Rectal smooth muscle tissue (tissue), 1 donor: Measurements from ENCODE around the gene CUBN.

Experiments
- H3K27ac ChIP-seq: one replicate; pipeline ENCODE4 v1.7.0; 2013; ENCODE audit warnings: low read depth, low read length, inconsistent platforms
- H3K27me3 ChIP-seq: one replicate; pipeline ENCODE4 v1.7.0; 2013; ENCODE audit warnings: low read length; ENCODE audit not compliant: control insufficient read depth, insufficient read depth
- H3K36me3 ChIP-seq: one replicate; pipeline ENCODE4 v1.7.0; 2013; ENCODE audit warnings: low read length; ENCODE audit not compliant: control insufficient read depth, insufficient read depth
- H3K4me1 ChIP-seq: one replicate; pipeline ENCODE4 v1.7.0; 2013; ENCODE audit warnings: low read length; ENCODE audit not compliant: control insufficient read depth, insufficient read depth
- H3K4me3 ChIP-seq: one replicate; pipeline ENCODE4 v1.7.0; 2013; ENCODE audit warnings: low read length
- H3K9ac ChIP-seq: one replicate; pipeline ENCODE4 v1.7.0; 2013; ENCODE audit warnings: low read length

Gene CUBN

DNA sequence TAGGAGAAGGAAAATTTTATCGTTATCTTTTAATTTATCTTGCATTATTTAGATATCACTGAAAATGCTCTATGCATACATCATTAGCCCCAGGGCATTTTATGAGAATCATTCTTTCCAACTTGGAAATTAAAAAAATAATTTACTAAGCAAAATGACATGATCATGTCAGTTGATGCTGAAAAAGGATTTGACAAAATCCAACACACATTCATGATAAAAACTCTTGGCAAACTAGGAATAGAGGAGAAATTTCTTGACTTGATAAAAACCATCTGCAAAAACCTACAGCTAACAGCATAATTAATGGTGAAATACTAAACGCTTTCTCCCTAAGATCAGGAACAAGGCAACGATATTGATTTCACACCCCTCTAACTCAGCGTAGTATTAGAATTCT, 272.2 kb downstream of the CUBN start:
- no peak overlapping the region for H3K4me3 ChIP-seq
- H3K27ac ChIP-seq, result no peak overlapping the region
- H3K9ac ChIP-seq, result no peak overlapping the region
- no peaks in the 10 kb centered on the region for H3K4me1 ChIP-seq
- H3K36me3 ChIP-seq, result no peaks in the 10 kb centered on the region
- no peaks in the 10 kb centered on the region for H3K27me3 ChIP-seq

DNA sequence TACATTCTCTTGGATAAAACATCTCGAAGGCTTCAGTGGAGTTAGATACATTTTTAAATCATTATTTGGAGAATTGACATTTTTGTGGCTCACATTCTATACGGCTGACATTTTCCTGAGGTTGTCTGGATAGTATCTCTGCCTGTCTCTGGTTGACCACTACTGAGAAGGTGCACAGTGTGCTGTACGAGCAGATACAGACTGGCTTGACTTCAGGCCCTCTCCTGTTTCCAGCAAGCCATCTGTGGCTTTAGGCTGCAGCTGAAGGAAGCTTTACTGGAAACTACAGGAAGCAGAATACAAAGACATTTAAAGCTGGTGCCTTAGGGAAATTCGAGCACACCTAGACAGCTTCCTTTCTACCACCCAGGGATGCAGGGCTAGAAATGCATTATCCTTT, 273.0 kb downstream of the CUBN start:
- Histone ChIP-seq H3K27me3 (no peaks in the 10 kb centered on the region), H3K36me3 (no peaks in the 10 kb centered on the region), H3K4me3 (no peak overlapping the region), H3K4me1 (no peaks in the 10 kb centered on the region), H3K9ac (no peak overlapping the region), H3K27ac (no peak overlapping the region)

DNA sequence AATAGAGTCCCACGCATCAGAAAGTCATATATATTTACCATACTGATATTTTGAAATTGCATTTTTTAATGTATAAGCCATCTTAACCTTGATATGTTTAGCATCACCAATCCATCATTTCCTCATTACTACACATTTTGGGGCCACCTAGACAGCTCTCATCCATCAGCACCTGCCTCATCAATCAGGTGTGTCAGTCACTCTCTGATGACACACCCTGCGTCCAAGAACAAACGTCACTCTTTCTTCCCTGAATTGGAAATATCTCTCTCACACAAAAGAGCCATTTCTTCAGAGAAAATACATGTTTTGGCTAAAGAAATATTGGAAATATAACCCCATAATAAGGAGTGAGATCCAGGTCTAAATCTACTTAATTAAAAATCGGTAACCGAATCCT, 273.5 kb downstream of the CUBN start:
- H3K36me3 ChIP-seq, result no peaks in the 10 kb centered on the region
- H3K9ac ChIP-seq, result no peak overlapping the region
- no peak overlapping the region for H3K4me3 ChIP-seq
- no peaks in the 10 kb centered on the region for H3K27me3 ChIP-seq
- no peak overlapping the region for H3K27ac ChIP-seq
- H3K4me1 ChIP-seq, result no peaks in the 10 kb centered on the region

DNA sequence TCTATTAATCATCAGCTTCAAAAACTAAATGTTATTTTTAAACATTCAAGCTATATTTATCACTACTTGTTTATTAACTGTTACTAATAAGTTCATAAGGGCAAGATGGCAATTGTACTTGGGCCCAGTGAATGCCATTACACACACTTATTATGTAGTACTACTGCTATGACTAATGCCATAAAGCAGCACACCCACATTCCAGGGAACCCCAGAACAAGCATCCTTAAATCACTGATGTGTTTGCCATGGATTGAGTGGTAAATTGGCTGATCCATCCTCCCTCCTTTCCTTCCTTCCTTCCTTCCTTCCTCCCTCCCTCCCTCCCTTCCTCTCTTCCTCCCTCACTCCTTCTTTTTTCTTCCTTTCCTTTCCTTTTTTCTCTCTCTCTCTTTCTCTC, 275.0 kb downstream of the CUBN start:
- Histone ChIP-seq H3K27ac (no peak overlapping the region), H3K27me3 (no peaks in the 10 kb centered on the region), H3K4me1 (no peaks in the 10 kb centered on the region), H3K9ac (no peak overlapping the region), H3K36me3 (no peaks in the 10 kb centered on the region), H3K4me3 (no peak overlapping the region)

- Histone ChIP-seq H3K4me1 (no peaks in the 10 kb centered on the region), H3K4me3 (no peak overlapping the region), H3K27me3 (no peaks in the 10 kb centered on the region), H3K27ac (no peak overlapping the region), H3K9ac (no peak overlapping the region), H3K36me3 (no peaks in the 10 kb centered on the region)
These were observed 275.8 kb downstream of the CUBN start for GRCh38 chr10:16853809-16854208.

DNA sequence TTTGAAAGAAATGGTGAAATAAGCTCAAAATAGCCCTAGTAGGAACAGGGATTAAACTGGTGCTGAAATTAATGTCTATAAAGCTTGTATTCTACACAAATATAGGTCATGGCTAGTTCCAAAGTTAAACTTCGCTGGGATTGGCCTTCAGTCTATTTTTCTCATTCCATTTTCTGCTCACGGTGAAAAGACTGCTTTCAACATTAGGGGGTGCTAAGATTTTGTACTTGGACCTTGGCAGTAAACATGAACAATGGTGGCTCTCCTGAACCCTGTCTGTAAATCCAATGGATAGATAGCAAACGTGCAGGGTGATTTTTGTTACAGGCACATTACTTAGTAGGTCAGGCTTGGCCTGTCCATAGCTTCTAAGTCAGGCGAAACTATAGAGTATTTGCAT, 276.4 kb downstream of the CUBN start:
- Histone ChIP-seq H3K36me3 (no peaks in the 10 kb centered on the region), H3K4me1 (no peaks in the 10 kb centered on the region), H3K9ac (no peak overlapping the region), H3K27me3 (no peaks in the 10 kb centered on the region), H3K4me3 (no peak overlapping the region), H3K27ac (no peak overlapping the region)

GRCh38 chr10:16852624-16853023, 277.0 kb downstream of the CUBN start:
- no peaks in the 10 kb centered on the region for H3K27me3 ChIP-seq
- no peak overlapping the region for H3K9ac ChIP-seq
- H3K4me3 ChIP-seq, result no peak overlapping the region
- no peak overlapping the region for H3K27ac ChIP-seq
- no peaks in the 10 kb centered on the region for H3K36me3 ChIP-seq
- H3K4me1 ChIP-seq, result no peaks in the 10 kb centered on the region

GRCh38 chr10:16848562-16849154, 281.0 kb downstream of the CUBN start:
- Histone ChIP-seq H3K4me3 (no peak overlapping the region), H3K4me1 (no peaks in the 10 kb centered on the region)

DNA sequence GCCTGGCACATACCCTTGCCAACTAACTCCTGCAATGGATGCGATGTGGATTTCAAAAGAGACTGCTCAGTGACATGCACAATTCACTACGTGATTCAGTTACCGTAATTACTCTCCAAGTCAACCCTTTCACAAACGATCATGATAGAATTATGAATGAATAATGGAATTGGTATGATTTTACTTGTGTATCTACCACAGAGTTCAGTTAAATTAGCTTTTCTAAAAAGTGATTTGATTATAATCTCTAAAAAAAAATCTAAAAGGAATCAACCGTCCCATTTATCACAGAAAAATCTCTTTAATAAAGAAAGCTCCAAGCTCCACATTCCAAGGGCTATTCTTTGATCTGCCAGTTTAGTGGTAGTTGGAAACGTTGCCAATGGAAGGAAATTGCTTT, 282.0 kb downstream of the CUBN start:
- H3K9ac ChIP-seq, result no peak overlapping the region
- H3K27ac ChIP-seq, result no peak overlapping the region
- H3K27me3 ChIP-seq, result no peaks in the 10 kb centered on the region
- H3K4me3 ChIP-seq, result no peak overlapping the region
- H3K4me1 ChIP-seq, result no peaks in the 10 kb centered on the region
- H3K36me3 ChIP-seq, result no peaks in the 10 kb centered on the region

More at GRCh38 chr10:16848562-16849154, 281.0 kb downstream of the CUBN start:
- Histone ChIP-seq H3K27ac (no peak overlapping the region), H3K27me3 (no peaks in the 10 kb centered on the region), H3K36me3 (no peaks in the 10 kb centered on the region), H3K9ac (no peak overlapping the region)

GRCh38 chr10:16845248-16845647, 284.4 kb downstream of the CUBN start:
- H3K4me3 ChIP-seq, result no peak overlapping the region
- no peaks in the 10 kb centered on the region for H3K36me3 ChIP-seq
- H3K27ac ChIP-seq, result no peak overlapping the region
- no peak overlapping the region for H3K9ac ChIP-seq
- H3K27me3 ChIP-seq, result no peaks in the 10 kb centered on the region
- H3K4me1 ChIP-seq, result no peaks in the 10 kb centered on the region

DNA sequence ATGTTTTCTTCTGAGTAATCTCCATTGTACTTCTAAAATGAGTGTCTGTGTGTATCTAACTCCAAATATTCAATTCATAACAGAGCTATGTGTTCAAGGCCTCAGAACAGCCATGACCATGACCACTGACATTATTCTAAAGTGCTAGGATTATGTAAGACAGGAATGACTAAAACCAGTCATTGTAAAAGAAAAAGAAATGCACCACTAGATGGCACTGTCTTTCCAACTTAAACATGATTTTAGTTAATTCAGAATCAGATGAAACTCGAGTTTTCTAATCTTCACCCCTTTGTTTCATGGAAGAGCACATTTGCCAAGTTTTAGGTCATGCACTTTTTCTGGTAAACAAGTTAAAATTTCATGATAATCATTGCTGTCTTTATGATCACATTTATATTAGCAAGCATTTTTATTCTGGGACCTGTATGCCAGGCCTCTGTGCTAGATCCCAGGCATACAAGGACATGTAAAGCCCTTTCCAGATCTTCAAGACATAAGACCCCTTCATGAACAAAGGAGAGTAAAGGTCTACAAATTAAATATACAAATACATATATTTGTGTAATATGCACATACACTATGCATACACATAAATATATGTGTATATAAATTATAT, 286.2 kb downstream of the CUBN start:
- H3K4me1 ChIP-seq, result no peaks in the 10 kb centered on the region
- H3K4me3 ChIP-seq, result no peak overlapping the region
- no peak overlapping the region for H3K27ac ChIP-seq
- no peaks in the 10 kb centered on the region for H3K36me3 ChIP-seq
- H3K27me3 ChIP-seq, result no peaks in the 10 kb centered on the region
- no peak overlapping the region for H3K9ac ChIP-seq

GRCh38 chr10:16835228-16835627, 294.4 kb downstream of the CUBN start:
- no peak overlapping the region for H3K4me3 ChIP-seq
- no peak overlapping the region for H3K9ac ChIP-seq
- no peaks in the 10 kb centered on the region for H3K36me3 ChIP-seq
- H3K27ac ChIP-seq, result no peak overlapping the region
- H3K4me1 ChIP-seq, result no peaks in the 10 kb centered on the region
- no peaks in the 10 kb centered on the region for H3K27me3 ChIP-seq

GRCh38 chr10:16832351-16833080, 297.1 kb downstream of the CUBN start:
- H3K9ac ChIP-seq, result no peak overlapping the region
- H3K27me3 ChIP-seq, result no peaks in the 10 kb centered on the region
- H3K4me3 ChIP-seq, result no peak overlapping the region
- H3K4me1 ChIP-seq, result no peaks in the 10 kb centered on the region
- H3K27ac ChIP-seq, result no peak overlapping the region
- no peaks in the 10 kb centered on the region for H3K36me3 ChIP-seq
